Measurements from ENCODE around the gene PODNL1.

Gene PODNL1

DNA sequence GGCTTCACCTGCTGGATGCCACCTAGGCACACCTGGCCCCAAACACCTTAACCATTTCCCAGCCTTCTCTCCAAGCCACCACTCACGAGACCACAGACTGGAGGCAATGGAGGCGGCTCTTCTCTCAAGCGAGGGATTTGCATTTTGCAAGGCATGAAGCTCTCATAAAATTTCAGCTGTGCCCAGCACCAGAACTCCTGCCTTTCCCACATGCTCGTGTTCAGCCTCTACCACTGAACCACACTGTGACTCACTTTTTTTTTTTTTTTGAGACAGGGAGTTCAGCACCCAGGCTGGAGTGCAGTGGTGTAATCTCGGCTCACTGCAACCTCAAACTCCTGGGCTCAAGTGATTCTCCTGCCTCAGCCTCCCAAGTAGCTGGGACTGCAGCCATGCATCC, 50.7 kb downstream of the PODNL1 start:
- no peak for DNase-seq

- no peak for DNase-seq
Observed at GRCh38 chr19:13887018-13887436, 51.2 kb downstream of the PODNL1 start.

DNA sequence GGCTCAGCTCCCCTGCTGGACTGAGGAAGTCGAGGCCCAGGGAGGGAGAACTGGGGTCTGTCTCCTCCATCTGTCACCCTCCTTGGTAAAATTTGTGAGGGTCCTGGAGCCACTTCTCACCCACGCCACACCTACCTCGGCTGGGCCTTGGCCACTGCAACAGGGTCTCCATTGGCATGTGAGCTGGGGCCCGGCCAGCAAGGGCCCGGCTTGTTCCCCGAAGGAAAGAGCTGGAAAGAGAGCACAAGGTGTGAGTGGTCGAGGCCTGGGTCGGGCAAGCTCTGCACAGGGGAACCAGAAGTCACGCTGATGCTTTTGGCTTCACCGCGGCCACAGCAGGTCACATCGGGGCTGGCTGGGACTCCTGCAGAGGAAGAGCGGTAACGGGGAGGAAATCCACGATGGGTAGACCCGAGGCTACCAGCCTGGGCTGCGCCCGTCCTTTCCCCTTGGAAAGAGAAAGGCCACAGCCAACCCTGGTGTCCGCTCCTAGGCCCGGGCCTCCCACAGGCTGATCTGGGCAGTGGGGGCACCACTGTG, 52.3 kb downstream of the PODNL1 start:
- DNase-seq = no peak

DNA sequence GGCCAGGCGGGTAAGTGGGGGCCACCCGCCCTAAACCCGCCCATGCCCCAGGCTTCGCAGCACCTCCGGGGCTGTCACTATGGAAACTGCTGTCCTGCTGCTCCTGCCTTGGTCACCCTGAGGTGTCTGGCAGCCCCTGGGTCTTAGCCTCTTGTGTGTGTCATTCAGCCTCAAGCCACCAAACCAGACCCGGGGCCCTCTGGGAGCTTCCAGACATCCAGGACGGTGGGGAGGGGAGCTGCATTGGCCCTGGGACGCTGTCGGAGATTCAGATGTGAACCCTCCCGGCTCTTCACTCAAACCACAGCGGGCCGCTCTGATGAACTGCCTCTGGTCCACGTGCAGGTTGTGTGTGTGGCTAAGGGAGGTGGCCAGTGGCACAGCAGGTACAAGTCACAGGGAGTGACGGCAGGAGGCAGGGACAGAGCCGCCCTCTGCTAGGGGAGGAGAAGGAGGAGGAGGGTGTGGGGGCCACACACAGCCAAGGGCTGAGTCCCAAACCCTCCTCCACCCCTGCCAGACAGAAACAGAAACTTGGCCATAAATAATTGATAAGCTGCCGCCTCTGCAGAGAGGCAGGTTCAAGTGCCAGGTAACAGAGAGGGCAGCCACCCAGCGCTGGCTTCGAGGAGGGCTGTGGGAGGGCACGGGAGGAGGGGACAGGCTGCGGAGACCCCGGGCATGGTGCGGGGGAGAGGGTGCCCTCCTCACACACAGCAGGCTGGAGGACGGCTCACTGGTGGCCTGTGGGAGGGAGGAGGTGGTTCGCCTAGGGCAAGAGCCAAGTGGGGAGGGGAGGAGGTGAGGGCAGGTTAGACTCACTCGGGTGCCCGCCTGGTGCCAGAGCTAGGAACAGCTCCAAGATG, 53.3 kb downstream of the PODNL1 start:
- DNase-seq = no peak

DNA sequence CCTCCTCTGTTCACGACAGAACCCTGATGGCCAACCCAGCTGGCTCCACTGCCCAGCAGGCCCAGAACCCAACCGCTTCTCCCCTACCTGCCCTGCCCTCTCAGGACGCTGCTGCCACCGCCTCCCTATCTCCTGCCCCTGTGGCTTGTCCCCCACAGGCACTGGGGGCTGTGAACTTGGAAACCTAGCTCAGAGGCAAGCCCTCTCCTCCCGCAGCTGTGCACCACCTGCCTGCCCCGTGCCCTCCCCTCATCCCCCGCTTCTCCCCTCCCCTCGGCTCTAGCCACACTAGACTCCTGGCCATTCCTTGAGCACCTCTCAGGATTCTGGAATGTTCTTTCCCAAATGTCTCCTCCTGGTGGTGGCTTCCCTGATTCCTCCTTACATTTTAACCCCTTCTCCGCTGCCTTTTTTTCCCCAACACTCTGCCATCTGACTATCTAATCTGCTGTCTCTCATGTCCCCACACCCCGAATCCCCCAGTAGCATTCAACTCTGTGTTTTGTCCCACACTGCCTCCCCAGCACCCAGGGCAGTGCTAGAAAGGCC, 54.6 kb downstream of the PODNL1 start:
- DNase-seq = no peak

DNA sequence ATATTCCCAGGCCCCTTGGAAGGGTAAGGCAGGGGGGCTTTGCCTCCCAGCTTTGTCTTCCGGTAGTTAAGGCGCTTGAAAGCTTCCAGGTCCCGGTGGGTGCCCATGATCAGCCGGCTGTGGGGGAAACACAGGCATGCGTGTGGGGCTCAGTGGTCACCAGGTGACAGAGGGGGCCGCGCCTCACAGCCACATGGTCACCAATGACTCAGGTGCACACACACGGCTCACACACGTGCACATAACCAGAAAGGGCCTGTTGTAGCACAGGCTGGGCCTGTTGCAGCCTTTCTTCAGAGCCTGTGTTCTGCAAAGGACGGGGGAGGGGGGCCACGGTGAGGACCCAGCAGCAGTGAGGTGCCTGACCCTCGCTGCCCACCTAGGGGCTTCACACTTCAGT, 55.4 kb downstream of the PODNL1 start:
- no peak for DNase-seq

- DNase-seq = no peak
Observed at GRCh38 chr19:13882419-13882795, 55.8 kb downstream of the PODNL1 start.

DNA sequence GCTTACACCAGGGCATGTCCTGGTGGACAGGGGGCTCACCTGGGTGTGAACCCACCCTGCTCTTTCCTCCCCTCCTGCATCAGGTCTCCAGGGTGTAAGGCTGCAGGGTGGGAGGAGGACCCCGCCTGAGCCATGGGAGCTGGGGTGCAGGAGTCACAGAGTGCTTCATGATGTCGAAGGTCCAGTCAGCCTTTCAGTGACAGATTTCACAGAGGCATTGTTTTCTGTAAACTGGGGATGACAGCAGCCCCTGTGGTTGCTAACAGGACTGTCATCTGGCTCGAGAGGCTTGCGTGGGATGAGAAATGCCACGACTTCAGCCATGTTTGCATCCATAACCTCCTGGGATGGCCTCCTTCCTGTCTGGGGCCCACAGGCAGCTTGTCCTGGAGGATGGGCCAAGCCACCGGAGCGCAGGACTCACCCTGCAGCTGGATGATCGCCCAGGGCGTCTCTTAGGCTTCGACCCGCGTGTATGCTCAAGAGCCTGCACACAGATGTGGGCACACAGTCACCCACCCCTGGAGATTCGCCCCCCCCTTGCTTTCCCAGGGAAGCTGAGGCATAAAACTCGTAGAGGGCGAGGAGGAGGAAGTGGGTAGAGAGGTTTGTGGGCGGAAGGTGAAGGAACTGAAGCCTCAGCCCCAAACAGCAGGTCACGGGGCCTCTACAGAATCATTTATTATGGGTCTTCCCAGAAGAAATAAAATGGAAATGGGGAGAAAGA, 56.4 kb downstream of the PODNL1 start:
- no peak for DNase-seq

GRCh38 chr19:13881251-13881691, 56.9 kb downstream of the PODNL1 start:
- no peak for DNase-seq

Measured in NCI-H1436 (cell line).